A673 (cell line): ENCODE results near the gene SUPT6H. TPM values are rescaled to one million over a fixed set of nuclear protein-coding genes. Genes with fewer than 3 reads are reported as not detected.

Experiments
- BruUV-seq: library from RNA; stranded (reverse); fragments of 400-500 nt; replicated peaks from 2 replicates; lab custom pipeline; 2021; lab: Mats Ljungman, UMichigan
- CTCF ChIA-PET: fragments of 300-600 bp; sonication (Branson Sonifier 250); formaldehyde crosslinking; loops from one replicate; lab custom pipeline; 2022; ENCODE audit warnings: antibody characterized with exemption; lab: Charles Lee
- POLR2A ChIA-PET: fragments of 300-600 bp; sonication (Branson Sonifier 250); formaldehyde crosslinking; loops from one replicate; lab custom pipeline; 2022; ENCODE audit warnings: antibody characterized with exemption; ENCODE audit not compliant: low non-redundant PET; lab: Charles Lee
- DNase-seq: peaks from one replicate; pipeline ENCODE4 v3.0.0-alpha.2; 2015; ENCODE audit warnings: low spot score
- H3K27ac ChIP-seq: fragments of 200-600 bp; sonication (generic); 2 replicates; pipeline ENCODE4 v1.5.1; 2016; ENCODE audit warnings: mixed run types, low read depth, mild to moderate bottlenecking, mixed read lengths, antibody characterized with exemption, low read length; ENCODE audit not compliant: poor library complexity, severe bottlenecking
- H3K27me3 ChIP-seq: fragments of 200-600 bp; sonication (generic); replicated peaks from 2 replicates; pipeline ENCODE4 v1.6.1; 2017; ENCODE audit warnings: mixed run types, low read depth, mild to moderate bottlenecking, mixed read lengths, antibody characterized with exemption, low read length; ENCODE audit not compliant: insufficient read depth, poor library complexity
- H3K36me3 ChIP-seq: fragments of 200-600 bp; sonication (generic); 2 replicates; pipeline ENCODE4 v1.6.1; 2016; ENCODE audit warnings: mixed run types, mild to moderate bottlenecking, mixed read lengths, antibody characterized with exemption, low read length; ENCODE audit not compliant: insufficient read depth, poor library complexity, severe bottlenecking
- H3K4me1 ChIP-seq: fragments of 200-600 bp; sonication (generic); 2 replicates; pipeline ENCODE4 v1.6.1; 2017; ENCODE audit warnings: mixed run types, mild to moderate bottlenecking, mixed read lengths, antibody characterized with exemption, low read length; ENCODE audit not compliant: insufficient read depth, poor library complexity, severe bottlenecking
- H3K4me3 ChIP-seq: fragments of 200-600 bp; sonication (generic); 2 replicates; pipeline ENCODE4 v1.5.1; 2016; ENCODE audit warnings: low read depth, mixed run types, mild to moderate bottlenecking, mixed read lengths, low read length; ENCODE audit not compliant: poor library complexity, severe bottlenecking
- H3K9me3 ChIP-seq: fragments of 200-600 bp; sonication (generic); 2 replicates; pipeline ENCODE4 v1.6.1; 2016; ENCODE audit warnings: mixed run types, low read depth, mild to moderate bottlenecking, mixed read lengths, antibody characterized with exemption, low read length; ENCODE audit not compliant: poor library complexity, severe bottlenecking
- CTCF ChIP-seq: fragments of 300-800, 200-600 bp; sonication (generic); conservative IDR thresholded peaks from 2 replicates; pipeline ENCODE4 v1.5.1; 2017; ENCODE audit warnings: low read depth, mild to moderate bottlenecking, antibody characterized with exemption, low read length, moderate library complexity, mixed read lengths
- EZH2 ChIP-seq: fragments of 200-600 bp; sonication (generic); IDR thresholded peaks from 2 replicates; pipeline ENCODE4 v1.6.1; 2017; ENCODE audit warnings: borderline replicate concordance, low read depth, mild to moderate bottlenecking, mixed read lengths, antibody characterized with exemption, low read length; ENCODE audit not compliant: poor library complexity, severe bottlenecking
- intact Hi-C: fragments of 100-400 bp; cut with micrococcal nuclease; formaldehyde crosslinking; loops from one replicate; pipeline ENCODE4 v1.10.0; 2022; ENCODE audit not compliant: unreplicated experiment
- total RNA-seq: library from RNA; stranded (reverse); gene quantifications from 2 replicates; pipeline ENCODE4 v1.2.3, GENCODE V29; 2021

The SUPT6H gene
- total RNA-seq, 1 experiment from 2014 or later: 105 TPM

GRCh38 chr17:28689011-28689410 lies 27.0 kb downstream of the SUPT6H start:
- no peak overlapping the region for H3K4me3 ChIP-seq
- H3K9me3 ChIP-seq: no peaks in the 10 kb centered on the region
- peaks cover 83% of the 10 kb centered on the region for H3K36me3 ChIP-seq
- intact Hi-C loops: no loop called here
- H3K4me1 ChIP-seq: no peaks in the 10 kb centered on the region
- TF ChIP-seq CTCF: no peak
- TF ChIP-seq EZH2: no peak
- ChIA-PET CTCF (no interaction called here), POLR2A (no interaction called here)
- no peak for DNase-seq
- H3K27me3 ChIP-seq: no peaks in the 10 kb centered on the region
- no peak overlapping the region for H3K27ac ChIP-seq
- no TSS peak for BruUV-seq

- intact Hi-C loops: no loop called here
- no peak for DNase-seq
- Histone ChIP-seq H3K4me3 (no peak overlapping the region), H3K4me1 (no peaks in the 10 kb centered on the region), H3K27me3 (no peaks in the 10 kb centered on the region), H3K9me3 (no peaks in the 10 kb centered on the region), H3K27ac (no peak overlapping the region), H3K36me3 (peaks cover 83% of the 10 kb centered on the region)
- BruUV-seq: no TSS peak
- ChIA-PET POLR2A (no interaction called here), CTCF (no interaction called here)
- TF ChIP-seq CTCF: no peak
- no peak for TF ChIP-seq EZH2
Observed at GRCh38 chr17:28693869-28694268, 31.9 kb downstream of the SUPT6H start.

GRCh38 chr17:28698253-28698941 lies 36.4 kb downstream of the SUPT6H start:
- POLR2A ChIA-PET: no interaction called here

More at GRCh38 chr17:28698253-28698941, 36.4 kb downstream of the SUPT6H start:
- Histone ChIP-seq H3K36me3 (peaks cover 95% of the 10 kb centered on the region), H3K9me3 (no peaks in the 10 kb centered on the region), H3K4me3 (no peak overlapping the region), H3K27ac (no peak overlapping the region), H3K4me1 (no peaks in the 10 kb centered on the region), H3K27me3 (no peaks in the 10 kb centered on the region)
- no peak for DNase-seq
- BruUV-seq: no TSS peak
- CTCF ChIA-PET: no interaction called here
- intact Hi-C loops: no loop called here
- TF ChIP-seq CTCF (no peak), EZH2 (no peak)
